Stimulated activated CD8-positive, alpha-beta memory T cell treated with anti-CD3 and anti-CD28 coated beads, Interleukin-7, amount 100 ng/mL, for 4 hours (primary cell): ENCODE data around the gene HNRNPUL1.
A peak's percentile ranks its signal among the peaks of the same experiment; 100 is the strongest.
"Not testable (repeated sequence)": the region's sequence is repeated elsewhere in the genome, so short reads cannot be mapped to it uniquely, and the experiment has no call there.

Experiments used
- DNase-seq, 2 donors: peaks; one replicate each; pipeline ENCODE4 v3.0.0-alpha.2; 2020; ENCODE audit warnings: low read depth in 2 of 2

The HNRNPUL1 gene

DNA sequence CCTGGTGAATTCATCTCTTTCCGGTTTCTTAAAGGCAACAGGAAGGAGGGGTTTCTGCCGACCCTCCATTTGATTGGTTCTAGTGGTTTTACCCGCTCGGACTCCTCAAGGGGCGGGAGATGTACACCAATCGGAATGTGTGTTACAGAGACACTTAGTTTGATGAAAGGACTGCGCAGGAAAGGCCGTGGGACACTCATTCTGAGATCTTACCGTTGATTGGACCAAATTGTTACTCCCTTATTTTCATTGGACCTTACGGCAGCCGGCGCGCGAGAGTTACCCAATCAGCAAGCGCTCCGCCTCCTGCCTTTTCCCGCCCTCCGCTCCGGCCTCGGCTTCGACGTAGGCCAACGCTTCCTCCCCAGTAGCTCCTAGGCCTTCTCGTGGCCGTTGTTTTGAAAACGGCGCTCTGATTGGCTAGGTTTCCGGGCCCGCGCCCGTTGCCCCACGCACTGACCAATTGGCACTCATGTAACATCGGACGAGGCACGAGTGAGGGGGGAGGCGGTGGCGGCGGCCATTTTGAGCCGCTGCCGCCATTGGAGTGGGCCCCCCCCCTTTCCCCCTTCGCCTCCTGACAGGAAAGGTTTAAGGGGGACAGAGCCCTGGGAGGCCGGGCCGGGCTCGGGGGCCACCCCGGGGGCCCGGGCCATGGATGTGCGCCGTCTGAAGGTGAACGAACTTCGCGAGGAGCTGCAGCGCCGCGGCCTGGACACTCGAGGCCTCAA, at the start of gene HNRNPUL1:
HNRNPUL1 (plus strand) TSS at position 523 of the 731 bp plus-strand sequence; CDS start at position 655, 132 bp downstream.
- peak; percentile 97 to 98 for DNase-seq

DNA sequence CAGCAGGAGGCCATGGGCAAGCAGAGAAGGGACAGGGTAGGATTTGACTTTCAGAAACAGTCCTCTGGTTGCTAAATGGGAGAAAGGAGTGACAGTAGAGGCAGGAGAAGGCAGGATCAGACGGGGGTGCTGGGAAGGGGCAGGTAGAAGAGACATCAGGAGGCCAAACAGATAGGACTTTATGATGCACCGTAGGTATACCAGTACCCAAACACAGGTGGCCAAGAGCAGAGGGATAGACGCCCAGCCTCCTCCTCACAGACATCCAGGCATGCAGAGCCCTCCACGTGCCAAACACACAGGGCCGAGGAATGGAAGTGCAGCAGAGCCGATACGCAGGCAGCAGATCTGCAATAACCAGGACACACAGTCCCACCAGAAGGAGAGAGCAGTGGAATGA, 46.4 kb upstream of the HNRNPUL1 start:
- no peak for DNase-seq

DNA sequence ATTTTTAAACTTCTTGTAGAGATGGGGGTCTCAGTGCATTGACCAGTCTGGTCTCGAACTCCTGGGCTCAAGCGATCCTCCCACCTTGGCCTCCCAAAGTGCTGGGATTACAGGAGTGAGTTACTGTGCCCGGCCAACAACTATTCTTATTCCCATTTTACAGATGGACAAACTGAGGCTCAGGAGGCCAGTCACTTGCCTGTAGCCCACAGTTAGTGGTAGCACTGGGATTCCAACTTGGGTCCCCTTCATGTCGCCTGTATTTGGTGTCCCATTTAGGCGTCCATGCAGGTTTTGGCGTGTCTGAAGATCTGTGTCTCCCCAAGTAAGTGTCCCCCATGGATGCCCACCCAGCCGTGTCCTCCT, 45.9 kb upstream of the HNRNPUL1 start:
- no peak for DNase-seq

GRCh38 chr19:41218615-41219507, 45.3 kb upstream of the HNRNPUL1 start, which contains the start of gene AXL:
TSS of gene AXL (plus strand) at chr19:41219223. CDS start at chr19:41219393, 170 bp downstream.
- DNase-seq, result no peak

GRCh38 chr19:41219924-41220567, 44.1 kb upstream of the HNRNPUL1 start:
- no peak for DNase-seq

GRCh38 chr19:41220811-41221210, 43.4 kb upstream of the HNRNPUL1 start:
- no peak for DNase-seq

DNA sequence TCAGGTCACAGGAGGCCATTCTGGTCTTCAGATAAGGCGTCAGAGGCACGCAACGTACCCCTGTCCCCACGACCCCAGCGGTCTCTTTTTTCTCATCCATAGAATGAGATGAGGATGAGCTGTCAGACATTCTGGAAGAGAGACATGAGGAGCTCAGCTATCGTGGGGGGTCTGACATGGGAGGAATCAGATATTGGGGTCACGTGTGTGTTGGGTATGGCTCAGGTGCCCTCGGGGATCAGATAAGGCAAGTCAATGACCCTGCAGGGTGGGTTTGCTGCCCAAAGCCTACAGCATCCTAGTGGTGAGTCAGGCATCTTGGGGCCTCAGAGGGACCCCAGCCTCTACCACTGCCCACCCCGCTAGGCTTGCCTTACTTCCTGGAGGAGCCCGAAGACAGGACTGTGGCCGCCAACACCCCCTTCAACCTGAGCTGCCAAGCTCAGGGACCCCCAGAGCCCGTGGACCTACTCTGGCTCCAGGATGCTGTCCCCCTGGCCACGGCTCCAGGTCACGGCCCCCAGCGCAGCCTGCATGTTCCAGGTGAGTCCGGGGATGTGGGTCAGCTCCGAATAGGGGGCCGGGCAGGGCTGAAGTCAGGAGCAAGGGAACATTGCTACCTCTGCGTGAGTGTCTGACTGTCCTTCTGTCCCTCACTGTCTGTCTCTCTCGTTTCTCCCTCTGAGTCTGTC, 42.5 kb upstream of the HNRNPUL1 start:
- DNase-seq, result no peak

DNA sequence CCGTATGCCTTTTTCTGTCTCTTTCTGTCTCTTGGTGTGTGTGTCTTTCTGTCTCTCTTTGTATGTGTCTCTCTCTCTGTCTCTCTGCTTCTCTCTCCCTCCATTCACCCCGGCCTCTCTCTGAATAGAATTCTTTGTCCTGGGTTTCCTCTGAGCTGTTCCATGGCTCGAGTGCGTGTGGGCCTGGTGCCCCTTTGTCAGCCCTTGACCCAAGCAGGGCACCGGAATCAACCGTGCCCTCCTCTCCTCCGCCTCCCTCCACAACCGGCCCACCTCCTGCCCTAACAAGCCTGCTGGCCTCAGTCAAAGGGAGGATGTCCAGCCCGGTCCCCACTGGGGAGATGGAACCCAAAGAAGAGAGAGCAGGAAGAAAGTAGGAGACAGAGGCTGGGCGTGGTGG, 41.9 kb upstream of the HNRNPUL1 start:
- DNase-seq, result no peak

DNA sequence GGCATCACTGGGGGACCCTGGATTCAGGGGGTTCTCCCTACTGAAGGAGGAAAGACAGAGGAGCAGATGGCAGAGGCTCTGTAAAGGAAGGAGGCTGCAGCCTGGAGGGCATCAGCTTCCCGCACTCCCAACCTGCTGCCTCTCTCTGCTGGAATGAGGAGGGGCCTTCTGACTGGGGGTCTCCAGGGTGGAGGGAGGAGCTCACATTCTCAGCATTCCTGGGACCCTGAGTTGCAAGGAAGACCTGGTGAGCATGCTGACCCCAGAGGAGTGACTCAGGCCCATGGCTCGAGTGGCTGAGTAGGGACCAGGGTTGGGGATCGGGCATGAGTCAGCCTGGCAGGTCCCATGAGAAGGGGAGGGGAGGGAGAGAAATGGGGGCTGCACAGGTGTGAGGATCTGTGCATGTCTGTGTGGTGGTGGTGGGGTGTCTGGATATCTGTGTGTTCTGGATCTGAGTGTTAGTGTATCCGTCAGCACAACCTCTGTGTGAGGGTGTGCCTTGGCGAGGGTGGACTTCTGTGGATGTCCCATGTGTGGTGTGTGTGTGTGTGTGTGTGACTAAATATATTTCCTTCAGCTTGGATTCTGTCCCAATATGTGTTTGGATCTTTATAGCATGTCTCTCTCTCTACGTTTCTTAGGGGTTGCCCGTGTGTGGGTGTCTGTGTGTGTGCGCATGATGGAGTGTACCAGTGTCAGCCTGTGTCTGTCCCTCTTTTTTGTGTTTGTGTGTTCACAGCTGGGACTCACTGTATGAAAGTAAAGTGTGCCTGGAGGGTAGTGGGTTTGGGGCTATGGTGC, 40.5 kb upstream of the HNRNPUL1 start:
- DNase-seq, result no peak

- DNase-seq, result no peak
Observed at GRCh38 chr19:41224632-41225031, 39.5 kb upstream of the HNRNPUL1 start.

- peak; percentile 42 to 49 for DNase-seq
Observed at GRCh38 chr19:41225238-41226052, 38.7 kb upstream of the HNRNPUL1 start.

DNA sequence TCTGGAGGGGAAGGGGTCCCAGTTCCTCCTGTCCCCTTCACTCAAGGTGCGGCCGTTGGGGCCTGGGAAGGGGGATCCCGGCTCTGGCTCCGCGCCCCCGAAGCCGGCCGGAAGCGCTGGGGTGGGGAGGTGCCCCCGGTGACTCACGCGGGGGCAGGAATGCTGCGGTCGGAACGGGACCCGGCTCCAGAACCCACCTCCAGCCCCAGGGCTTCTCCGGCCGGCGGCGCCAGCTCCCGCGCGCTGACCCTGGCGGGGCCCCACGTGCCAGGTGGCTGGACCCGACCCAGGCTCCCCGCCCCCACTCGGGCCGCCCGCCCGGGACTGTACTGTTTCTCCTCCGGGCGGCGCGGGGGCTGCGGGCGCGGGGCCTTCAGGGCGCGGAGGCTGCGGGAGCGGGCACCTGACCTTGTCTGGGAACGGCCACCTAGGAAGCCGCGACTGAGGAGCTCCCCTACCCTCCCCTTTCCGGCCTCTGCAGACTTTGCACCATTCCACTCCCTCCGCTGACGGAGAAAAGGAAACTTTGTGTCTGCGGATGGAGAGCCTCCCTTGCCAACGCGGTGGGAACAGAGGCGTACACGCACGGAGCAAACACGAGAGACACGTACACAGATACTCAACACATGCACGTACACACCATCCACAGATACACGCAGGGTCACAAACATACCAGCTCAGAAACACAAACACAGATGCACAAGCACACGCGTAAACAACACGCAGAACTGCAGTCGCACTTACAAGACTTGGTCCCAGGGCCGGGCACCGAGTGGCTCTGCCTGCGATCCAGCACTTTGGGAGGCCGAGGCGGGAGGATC, 37.9 kb upstream of the HNRNPUL1 start:
- peak in 1 of 2 donors; percentile 25 for DNase-seq

GRCh38 chr19:41226874-41227390, 37.2 kb upstream of the HNRNPUL1 start:
- no peak for DNase-seq

GRCh38 chr19:41228486-41228885, 35.7 kb upstream of the HNRNPUL1 start:
- DNase-seq, result no peak

GRCh38 chr19:41229338-41229737, 34.8 kb upstream of the HNRNPUL1 start:
- not testable (repeated sequence) for DNase-seq

- DNase-seq, result no peak
Observed at GRCh38 chr19:41230067-41230857, 33.9 kb upstream of the HNRNPUL1 start.

DNA sequence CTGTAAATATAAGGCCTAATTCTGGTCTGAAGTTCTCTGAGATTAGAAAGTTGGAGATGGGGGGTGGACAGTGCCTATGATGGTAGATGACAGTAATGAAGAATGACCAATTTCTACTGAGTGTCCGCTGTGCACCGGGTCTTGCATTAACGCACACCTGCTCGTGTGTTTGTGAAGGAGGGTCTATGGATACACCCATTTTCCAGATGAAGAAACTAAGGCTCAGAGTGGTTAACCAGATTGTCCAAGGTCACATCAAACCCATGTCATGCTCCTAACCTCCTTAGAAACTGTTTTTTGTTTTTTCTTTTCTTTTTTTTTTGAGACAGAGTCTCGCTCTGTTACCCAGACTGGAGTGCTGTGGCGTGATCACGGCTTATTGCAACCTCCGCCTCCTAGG, 31.5 kb upstream of the HNRNPUL1 start:
- no peak for DNase-seq

GRCh38 chr19:41233748-41234240, 30.4 kb upstream of the HNRNPUL1 start:
- no peak for DNase-seq
